SK-N-MC (cell line): ENCODE data around the gene HRH3.

Source experiments
- EZH2 ChIP-seq: fragments of 200-600 bp; sonication (generic); IDR thresholded peaks from one replicate; pipeline ENCODE4 v1.6.1; 2017; ENCODE audit warnings: antibody characterized with exemption
- FOXP2 ChIP-seq: optimal IDR thresholded peaks from 2 replicates; pipeline ENCODE3; 2011; ENCODE audit warnings: mild to moderate bottlenecking, moderate library complexity; ENCODE audit not compliant: insufficient read depth; ENCODE audit errors: extremely low read length, control extremely low read depth
- POLR2AphosphoS5 ChIP-seq: IDR thresholded peaks from 2 replicates; pipeline ENCODE4 v1.6.1; 2012; ENCODE audit warnings: mild to moderate bottlenecking, low read depth, low read length, borderline replicate concordance

DNA sequence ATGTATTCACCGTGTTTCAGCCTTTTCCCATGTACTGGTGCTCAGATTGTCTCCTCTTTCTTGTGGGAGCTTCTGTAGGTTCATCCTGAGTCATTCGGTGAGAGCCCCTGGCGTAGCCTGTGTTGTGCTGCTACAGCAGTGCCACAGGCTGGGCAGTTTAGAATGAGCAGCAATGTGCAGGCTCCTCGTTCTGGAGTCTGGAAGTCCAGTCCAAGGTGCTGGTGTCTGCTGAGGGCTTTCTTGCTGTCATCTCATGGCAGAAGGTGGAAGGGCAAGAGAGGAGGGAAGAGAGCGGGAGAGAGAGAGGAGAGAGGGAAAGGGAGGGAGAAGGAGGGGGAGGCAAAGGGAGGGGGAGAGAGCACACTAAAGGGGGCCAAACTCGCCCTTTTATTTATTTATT, 33.3 kb upstream of the HRH3 start:
- TF ChIP-seq POLR2AphosphoS5 = no peak
- no peak for TF ChIP-seq EZH2
- TF ChIP-seq FOXP2 = no peak
